MM.1S (cell line): ENCODE measurements around the gene MCU.

ENCODE experiments used
- DNase-seq: peaks from one replicate; pipeline ENCODE4 v3.0.0-alpha.2; 2015
- H2AFZ ChIP-seq: fragments of 300-600 bp; sonication (generic); 2 replicates; pipeline ENCODE4 v1.6.0; 2016; ENCODE audit warnings: antibody characterized with exemption, low read length
- H3F3A ChIP-seq: fragments of 300-600 bp; sonication (generic); 2 replicates; pipeline ENCODE4 v1.6.1; 2016; ENCODE audit warnings: mild to moderate bottlenecking, antibody characterized with exemption, low read length, moderate library complexity, mixed read lengths; ENCODE audit not compliant: insufficient read depth
- H3K27ac ChIP-seq: fragments of 300-600 bp; sonication (generic); 2 replicates; pipeline ENCODE4 v1.5.1; 2016; ENCODE audit warnings: mild to moderate bottlenecking, low read length
- H3K27me3 ChIP-seq: fragments of 300-600 bp; sonication (generic); replicated peaks from 2 replicates; pipeline ENCODE4 v1.6.0; 2016; ENCODE audit warnings: low read length; ENCODE audit not compliant: insufficient read depth
- H3K36me3 ChIP-seq: fragments of 300-600 bp; sonication (generic); replicated peaks from 2 replicates; pipeline ENCODE4 v1.6.1; 2016; ENCODE audit warnings: mild to moderate bottlenecking, low read length, mixed read lengths; ENCODE audit not compliant: insufficient read depth
- H3K4me1 ChIP-seq: fragments of 300-600 bp; sonication (generic); 2 replicates; pipeline ENCODE4 v1.6.1; 2016; ENCODE audit warnings: low read length, mixed read lengths
- H3K4me2 ChIP-seq: fragments of 300-600 bp; sonication (generic); 2 replicates; pipeline ENCODE4 v1.6.0; 2016; ENCODE audit warnings: low read depth, low read length
- H3K4me3 ChIP-seq: fragments of 300-600 bp; sonication (generic); 2 replicates; pipeline ENCODE4 v1.5.1; 2016; ENCODE audit warnings: low read length, mixed read lengths
- H3K79me2 ChIP-seq: fragments of 300-600 bp; sonication (generic); 2 replicates; pipeline ENCODE4 v1.6.1; 2016; ENCODE audit warnings: mixed run types, low read length, mixed read lengths
- H3K9ac ChIP-seq: fragments of 300-600 bp; sonication (generic); 2 replicates; pipeline ENCODE4 v1.6.1; 2016; ENCODE audit warnings: low read length, mixed read lengths
- H3K9me2 ChIP-seq: fragments of 300-600 bp; sonication (generic); replicated peaks from 2 replicates; pipeline ENCODE4 v1.6.1; 2016; ENCODE audit warnings: mild to moderate bottlenecking, low read length, mixed read lengths; ENCODE audit not compliant: insufficient read depth
- H3K9me3 ChIP-seq: fragments of 300-600 bp; sonication (generic); replicated peaks from 2 replicates; pipeline ENCODE4 v1.6.1; 2016; ENCODE audit warnings: mild to moderate bottlenecking, low read length, mixed read lengths; ENCODE audit not compliant: insufficient read depth
- H4K20me1 ChIP-seq: fragments of 300-600 bp; sonication (generic); 2 replicates; pipeline ENCODE4 v1.6.1; 2016; ENCODE audit warnings: mild to moderate bottlenecking, low read length, moderate library complexity, mixed read lengths; ENCODE audit not compliant: insufficient read depth
- CTCF ChIP-seq: fragments of 300-600 bp; sonication (generic); IDR thresholded peaks from 2 replicates; pipeline ENCODE4 v1.5.1; 2016; ENCODE audit warnings: antibody characterized with exemption, low read length, mixed read lengths
- EZH2 ChIP-seq: fragments of 300-600 bp; sonication (generic); optimal IDR thresholded peaks from 2 replicates; pipeline ENCODE3; 2017; ENCODE audit warnings: low read depth, mild to moderate bottlenecking, antibody characterized with exemption, low read length, mixed read lengths
- EZH2phosphoT487 ChIP-seq: fragments of 300-600 bp; sonication (generic); IDR thresholded peaks from 2 replicates; pipeline ENCODE4 v1.6.1; 2018; ENCODE audit warnings: antibody characterized with exemption, low read length

The MCU gene

GRCh38 chr10:72730479-72730878, 38.5 kb downstream of the MCU start:
- Histone ChIP-seq H3K4me3 (no peak overlapping the region), H3K4me1 (peaks cover 6% of the 10 kb centered on the region; the same call in 1 of the 2 replicates), H4K20me1 (no peaks in the 10 kb centered on the region), H3F3A (no peaks in the 10 kb centered on the region), H3K36me3 (no peaks in the 10 kb centered on the region), H3K27ac (no peak overlapping the region), H3K27me3 (no peaks in the 10 kb centered on the region), H3K4me2 (no peak overlapping the region), H2AFZ (no peak overlapping the region), H3K79me2 (no peaks in the 10 kb centered on the region), H3K9ac (no peak overlapping the region), H3K9me2 (no peaks in the 10 kb centered on the region), H3K9me3 (no peaks in the 10 kb centered on the region)
- TF ChIP-seq CTCF, result no peak
- DNase-seq, result no peak

- H3K79me2 ChIP-seq, result no peaks in the 10 kb centered on the region
- no peaks in the 10 kb centered on the region for H3K36me3 ChIP-seq
- no peak for DNase-seq
- no peak overlapping the region for H3K9ac ChIP-seq
- H2AFZ ChIP-seq, result no peak overlapping the region
- no peaks in the 10 kb centered on the region for H3K9me2 ChIP-seq
- peaks cover 6% of the 10 kb centered on the region; the same call in 1 of the 2 replicates for H3K4me1 ChIP-seq
- no peaks in the 10 kb centered on the region for H3K9me3 ChIP-seq
- no peaks in the 10 kb centered on the region for H3F3A ChIP-seq
- H4K20me1 ChIP-seq, result no peaks in the 10 kb centered on the region
- H3K4me3 ChIP-seq, result no peak overlapping the region
- H3K27ac ChIP-seq, result no peak overlapping the region
- H3K27me3 ChIP-seq, result no peaks in the 10 kb centered on the region
- no peak overlapping the region for H3K4me2 ChIP-seq
- TF ChIP-seq CTCF (no peak), EZH2phosphoT487 (no peak), EZH2 (no peak)
These were observed 40.0 kb downstream of the MCU start for GRCh38 chr10:72731916-72732419.

- H3K79me2 ChIP-seq, result no peaks in the 10 kb centered on the region
- H3K4me1 ChIP-seq, result peaks cover 6% of the 10 kb centered on the region; the same call in 1 of the 2 replicates
- no peaks in the 10 kb centered on the region for H3K9me2 ChIP-seq
- no peak overlapping the region for H3K9ac ChIP-seq
- H3K9me3 ChIP-seq, result no peaks in the 10 kb centered on the region
- no peak for DNase-seq
- H3K27ac ChIP-seq, result no peak overlapping the region
- no peak overlapping the region for H3K4me3 ChIP-seq
- H3K36me3 ChIP-seq, result no peaks in the 10 kb centered on the region
- H4K20me1 ChIP-seq, result no peaks in the 10 kb centered on the region
- no peaks in the 10 kb centered on the region for H3K27me3 ChIP-seq
- no peak overlapping the region for H3K4me2 ChIP-seq
- no peaks in the 10 kb centered on the region for H3F3A ChIP-seq
- TF ChIP-seq CTCF (no peak), EZH2 (no peak), EZH2phosphoT487 (no peak)
- H2AFZ ChIP-seq, result no peak overlapping the region
These were observed 40.6 kb downstream of the MCU start for GRCh38 chr10:72732521-72732920.
